Putamen (tissue), 1 donor: ENCODE data around the gene PEDS1.
"Not testable (repeated sequence)": the region's sequence is repeated elsewhere in the genome, so short reads cannot be mapped to it uniquely, and the experiment has no call there.

ENCODE experiments used
- DNase-seq: peaks from one replicate; pipeline ENCODE4 v3.0.0-alpha.2; 2016; ENCODE audit warnings: low spot score

The PEDS1 gene

DNA sequence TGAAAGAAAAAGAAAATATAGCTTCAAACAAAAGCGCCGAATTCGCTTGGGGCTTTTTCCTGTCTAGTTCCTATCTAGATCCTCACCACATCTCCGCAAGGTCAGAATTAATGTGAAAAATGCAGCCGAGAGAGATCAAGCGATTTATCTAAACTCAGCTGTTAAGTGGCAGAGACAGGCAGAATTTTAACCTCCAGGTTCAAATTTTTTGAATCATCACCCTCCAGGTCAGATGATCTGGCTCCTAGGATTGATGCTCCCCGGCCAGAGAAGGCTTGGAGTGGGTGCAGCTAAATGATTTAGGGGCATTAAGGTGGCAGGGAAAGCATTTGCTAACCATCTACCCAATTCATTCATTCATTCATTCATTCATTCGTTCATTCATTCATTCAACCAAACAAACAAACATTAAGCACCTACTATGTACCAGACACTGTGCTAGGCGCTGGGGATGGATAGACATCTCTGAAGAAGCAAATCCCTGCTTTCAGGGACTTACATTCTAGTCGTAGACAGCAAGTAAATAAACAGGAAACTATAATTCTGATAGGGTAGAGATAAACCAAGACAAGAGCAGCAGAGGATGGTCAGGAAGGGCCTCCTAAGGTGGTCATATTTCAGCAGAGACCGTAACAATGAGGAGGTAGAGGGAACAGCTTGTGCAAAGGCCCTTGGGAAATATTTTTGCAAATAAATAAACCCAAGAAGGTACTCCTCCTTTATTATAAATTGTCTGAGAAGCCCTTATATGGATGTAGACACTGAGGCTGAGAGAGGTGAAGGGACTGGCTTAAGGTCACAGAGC lies 39.9 kb downstream of the PEDS1 start:
- no peak for DNase-seq

DNA sequence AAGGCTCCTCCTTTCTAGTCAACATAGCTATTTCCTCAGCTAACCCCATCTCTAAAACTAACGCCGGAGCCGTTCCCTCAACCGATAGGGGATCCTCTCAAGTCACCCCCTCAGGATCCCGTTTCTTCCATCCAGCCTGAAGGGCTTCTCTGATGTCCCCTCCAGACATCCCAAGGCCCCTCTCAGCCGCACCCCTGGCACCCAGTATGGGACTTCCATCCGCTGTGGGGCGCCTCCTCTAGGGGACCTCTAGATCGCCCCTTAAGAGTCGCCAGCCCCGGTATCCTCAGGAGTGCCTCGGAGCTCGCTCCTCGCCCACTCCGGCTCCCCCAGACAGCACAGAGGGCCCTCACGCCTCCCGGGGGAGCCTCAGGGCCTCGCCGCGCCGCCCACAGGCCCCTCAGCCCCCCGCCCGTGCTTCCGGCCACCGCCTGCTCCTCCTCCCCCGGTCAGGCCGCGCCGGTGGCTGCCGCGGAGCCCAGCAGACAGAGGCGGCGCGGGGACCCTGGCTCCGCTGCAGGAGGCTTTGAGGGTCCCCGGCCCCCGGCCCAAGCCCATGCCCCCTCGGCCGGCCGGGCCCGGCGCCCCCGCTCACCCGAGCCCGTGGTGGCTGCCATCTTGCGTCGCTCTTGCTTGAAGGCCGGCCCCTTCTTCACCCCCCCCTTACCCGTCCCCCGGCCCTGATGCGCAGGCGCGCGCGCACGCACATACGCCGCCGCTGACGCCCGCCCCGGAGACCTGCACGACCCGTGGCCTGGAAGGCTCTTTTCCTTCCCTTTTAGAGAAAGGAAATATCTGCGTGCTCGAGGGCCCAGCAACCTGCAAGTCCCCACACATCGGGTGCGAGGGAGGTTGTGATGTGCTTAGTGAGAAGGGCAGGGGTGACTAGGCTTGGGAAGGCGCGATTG lies 40.8 kb downstream of the PEDS1 start, which contains the start of gene UBE2V1:
Gene UBE2V1, minus strand, starts transcription at position 639 of the 908 bp plus-strand sequence. Its CDS starts 22 bp downstream, at position 617.
- peak; percentile 93 for DNase-seq

DNA sequence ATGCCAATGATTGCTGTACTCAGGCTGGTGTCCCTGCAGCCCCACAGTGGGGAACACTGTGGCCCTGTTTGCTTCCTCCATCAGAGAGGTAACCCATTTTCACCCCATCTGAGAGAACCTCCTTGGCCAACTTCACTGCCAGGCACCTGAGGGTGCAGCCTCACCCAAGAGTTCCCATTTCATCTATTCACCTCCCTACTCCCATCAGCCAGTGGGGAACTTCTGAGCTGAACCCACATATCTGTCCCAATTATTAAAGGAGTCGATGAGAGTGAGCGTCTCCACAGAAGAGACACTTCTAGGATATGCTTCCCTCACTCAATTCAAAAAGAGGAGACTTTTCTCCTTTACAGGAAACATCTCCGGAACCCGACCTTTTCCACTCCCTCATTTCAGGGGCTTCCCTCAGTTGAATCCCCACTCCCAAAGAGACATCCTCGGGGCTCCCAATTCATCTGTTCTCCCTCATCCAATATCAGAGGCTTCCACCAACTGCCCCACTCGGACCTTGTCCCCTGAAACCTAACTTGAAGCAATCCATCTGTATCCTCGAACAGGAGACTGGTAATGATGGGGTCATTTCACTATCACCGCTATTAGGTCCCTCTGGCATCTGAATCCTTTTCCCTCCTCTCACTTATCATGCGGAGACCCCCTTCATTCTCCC lies 41.6 kb downstream of the PEDS1 start:
- no peak for DNase-seq

DNA sequence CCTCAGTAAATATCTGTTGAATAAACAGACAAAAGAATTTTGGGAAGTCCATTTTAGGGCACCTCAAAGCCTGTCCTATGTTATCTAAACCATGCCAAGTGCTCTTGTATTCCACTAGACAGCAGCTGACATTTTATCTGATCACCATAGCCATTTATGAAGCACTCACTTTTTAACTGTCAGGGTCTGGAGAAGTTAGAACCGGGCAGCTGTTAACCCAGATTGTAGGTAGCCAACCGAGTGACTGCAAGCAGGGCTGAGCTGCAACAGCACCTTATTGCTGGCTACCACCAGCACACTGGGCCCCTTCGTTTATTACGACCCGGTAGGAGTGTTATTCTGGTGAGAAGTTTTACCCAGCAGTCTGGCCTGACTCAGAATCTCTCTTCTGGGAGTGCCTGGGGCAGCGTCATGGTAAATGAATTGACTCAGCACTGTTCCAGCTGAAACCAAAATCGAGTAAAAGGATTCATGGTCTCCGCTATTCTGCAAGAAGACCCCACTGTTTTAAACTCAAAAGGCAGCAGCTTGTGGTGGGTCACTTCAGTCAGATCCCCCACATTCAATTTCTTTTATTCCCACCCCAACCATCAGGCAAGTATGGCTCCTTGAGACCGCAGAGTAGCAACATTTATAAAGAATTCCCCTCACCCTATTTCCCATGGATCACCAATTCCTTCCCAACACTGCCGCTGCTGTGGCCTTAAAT lies 42.2 kb downstream of the PEDS1 start:
- no peak for DNase-seq

DNA sequence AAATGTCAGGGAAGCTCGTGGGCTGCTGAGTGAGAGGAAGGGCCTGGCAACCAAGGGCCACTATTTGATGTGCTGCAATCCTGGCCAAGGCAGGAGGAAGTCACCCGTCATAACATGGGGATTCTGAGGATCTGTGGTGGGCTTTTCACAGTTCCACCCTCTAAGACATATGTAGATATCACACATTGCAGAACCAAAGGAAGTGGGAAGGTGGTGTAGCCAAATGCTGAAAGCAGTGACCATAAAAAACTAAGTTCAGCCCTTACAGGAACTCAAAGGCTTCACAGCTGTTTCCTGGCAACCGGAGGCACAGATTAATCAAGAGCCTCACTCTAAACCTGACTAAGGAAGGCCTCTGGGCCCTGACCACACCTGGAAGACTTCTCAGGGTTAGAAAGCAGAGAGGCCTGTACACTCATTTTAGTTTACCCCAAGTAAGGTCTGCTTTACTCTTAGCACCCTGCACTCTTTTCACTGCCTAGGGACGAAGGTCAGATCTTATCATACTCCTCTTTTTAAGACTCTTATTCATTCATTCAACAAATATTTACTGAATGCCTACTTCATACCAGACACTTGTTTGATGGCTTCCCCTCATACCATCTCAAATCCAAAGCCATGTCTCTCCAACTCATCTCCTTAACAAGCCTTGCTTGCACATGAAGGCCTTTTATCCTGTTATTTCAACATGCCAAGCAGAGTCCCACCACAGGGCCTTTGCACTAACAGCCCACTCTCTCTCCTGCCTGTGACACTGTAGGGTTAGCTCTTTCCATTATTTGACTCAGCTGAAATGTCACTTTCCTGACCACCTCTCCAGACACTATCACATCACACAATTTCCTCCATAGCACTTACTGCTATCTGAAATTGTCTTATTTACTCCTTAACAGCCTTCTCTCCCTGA lies 43.1 kb downstream of the PEDS1 start:
- no peak for DNase-seq

DNA sequence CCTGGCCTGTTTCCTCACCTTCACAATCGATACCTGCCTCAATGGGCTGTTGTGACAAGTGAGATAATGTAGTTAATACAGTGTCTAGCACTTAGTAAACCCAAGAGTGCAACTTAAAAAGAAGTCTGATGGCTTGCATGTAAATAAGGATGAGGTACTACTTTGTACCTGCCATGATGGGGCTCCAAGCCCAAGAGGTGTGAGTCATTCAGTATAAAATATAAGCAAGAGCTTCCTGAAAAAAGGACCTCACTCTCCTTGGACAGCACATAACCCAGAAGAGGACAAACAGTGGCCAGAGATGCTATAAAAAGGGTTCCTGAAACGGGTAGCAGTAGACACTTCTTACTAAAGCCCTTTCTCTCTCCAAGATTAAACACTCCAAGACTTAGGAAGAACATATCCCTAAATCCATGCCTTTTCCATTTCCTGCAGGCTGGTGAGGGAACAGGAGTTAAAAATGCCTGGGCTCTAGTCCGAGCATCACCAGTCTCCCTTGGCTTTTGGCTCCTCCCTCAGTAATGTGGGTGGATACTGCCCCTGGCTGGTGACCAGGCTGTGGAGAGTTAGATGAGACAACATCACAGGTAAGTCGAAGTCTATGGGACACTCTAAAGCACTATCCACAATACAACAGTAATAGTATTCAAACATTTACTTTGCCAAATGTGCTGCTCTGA lies 44.8 kb downstream of the PEDS1 start:
- DNase-seq = no peak

DNA sequence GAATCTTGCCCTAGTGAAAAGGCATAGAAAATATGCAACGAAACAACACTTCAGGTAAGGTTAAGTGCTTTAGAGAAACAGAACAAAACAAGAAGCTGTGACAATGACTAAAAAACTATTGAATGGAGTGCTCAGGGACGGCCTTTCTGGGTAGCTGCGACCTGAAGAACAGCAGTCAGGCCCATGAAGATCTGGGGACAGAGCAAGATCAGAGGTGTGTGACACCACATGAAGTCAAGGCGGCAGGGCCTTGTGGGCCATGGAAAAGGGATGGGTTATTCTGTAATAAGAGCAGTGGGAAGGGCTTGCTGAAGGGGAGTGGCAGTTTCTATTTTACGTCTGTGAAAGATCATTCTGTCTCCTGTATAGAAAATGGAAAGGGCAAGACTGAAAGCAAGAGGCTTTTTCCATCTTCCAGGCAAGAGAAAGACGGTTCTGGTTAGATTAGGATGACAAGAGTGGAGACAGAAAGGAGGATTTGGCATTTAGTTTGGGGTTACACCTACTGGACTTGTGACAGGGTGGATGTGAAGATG lies 45.7 kb downstream of the PEDS1 start:
- DNase-seq = no peak

DNA sequence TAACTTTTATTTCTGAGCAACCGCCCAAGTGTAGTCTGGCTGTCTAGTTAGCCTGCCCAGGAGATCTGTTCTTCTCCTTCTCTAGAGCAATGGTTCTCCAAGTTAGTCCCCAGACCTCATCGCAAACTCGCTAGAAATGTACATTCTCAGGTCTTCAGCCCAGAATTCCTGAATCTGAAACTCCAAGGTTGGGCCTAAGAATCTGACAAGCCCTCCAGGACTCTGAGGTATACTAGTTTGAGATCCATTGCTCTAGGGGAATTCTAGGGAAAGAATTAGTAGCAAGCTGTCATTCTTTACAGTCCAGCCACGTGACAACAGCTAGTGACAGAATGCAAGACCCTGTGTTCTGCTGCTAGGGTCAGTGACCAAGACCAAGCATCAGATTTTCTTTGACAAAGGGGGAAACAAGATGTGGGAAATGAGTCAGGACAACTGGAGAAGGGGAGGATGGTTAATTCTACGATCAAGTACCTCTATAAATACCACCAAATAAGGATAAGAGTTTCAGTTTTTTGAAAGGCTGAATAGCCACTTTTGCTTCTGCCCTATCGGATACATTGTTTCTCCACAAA lies 46.4 kb downstream of the PEDS1 start:
- DNase-seq = no peak

DNA sequence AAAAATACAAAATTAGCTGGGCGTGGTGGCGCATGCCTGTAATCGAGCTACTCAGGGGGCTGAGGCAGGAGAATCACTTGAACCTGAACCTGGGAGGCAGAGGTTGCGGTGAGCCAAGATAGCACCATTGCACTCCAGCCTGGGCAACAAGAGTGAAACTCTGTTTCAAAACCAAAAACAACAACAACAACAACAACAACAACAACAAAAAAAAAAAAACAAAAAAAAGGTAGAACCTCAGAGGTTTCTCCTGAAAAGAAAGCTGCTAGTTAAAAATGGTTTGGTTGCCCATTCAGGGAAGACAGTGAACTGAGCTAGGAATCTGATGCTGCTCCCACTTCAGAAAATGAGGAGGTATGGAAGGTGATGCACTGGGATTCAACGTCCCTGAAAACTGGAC lies 46.9 kb downstream of the PEDS1 start:
- not testable (repeated sequence) for DNase-seq
